22Rv1 (cell line): Measurements from ENCODE around the gene ACACB.

Source experiments
- H3K27ac ChIP-seq: fragments of 450-650 bp; 2 replicates; pipeline ENCODE4 v1.5.1; 2017
- ZFX ChIP-seq: fragments of 450-650 bp; IDR thresholded peaks from 2 replicates; pipeline ENCODE4 v1.6.1; 2017; ENCODE audit warnings: antibody characterized with exemption, borderline replicate concordance
- TF ChIP-seq, protein P1 (sequence below): fragments of 450-650 bp; IDR thresholded peaks from 2 replicates; pipeline ENCODE4 v1.5.1; 2017; ENCODE audit warnings: mild to moderate bottlenecking

ACACB gene

DNA sequence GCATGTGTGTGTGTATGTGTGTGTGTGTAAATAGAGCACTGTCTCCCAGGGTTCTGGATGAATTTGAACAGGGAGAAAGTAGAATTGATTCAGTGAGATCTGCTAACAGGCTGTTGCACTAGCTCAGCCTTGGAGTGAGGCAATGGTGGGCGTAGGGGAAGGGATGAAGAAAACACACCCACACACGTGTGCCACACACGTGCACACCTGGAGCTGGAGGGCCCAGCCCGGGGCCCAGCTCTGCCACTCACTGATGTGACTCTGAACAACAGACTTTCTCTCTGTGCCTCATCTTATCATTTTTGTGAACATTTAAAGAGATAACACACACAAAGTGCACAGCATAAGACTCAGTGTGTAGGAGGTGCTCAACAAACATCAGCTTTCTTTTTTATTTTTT, 4.2 kb downstream of the ACACB start:
- H3K27ac ChIP-seq, result no peak overlapping the region
- TF ChIP-seq, protein P1, sequence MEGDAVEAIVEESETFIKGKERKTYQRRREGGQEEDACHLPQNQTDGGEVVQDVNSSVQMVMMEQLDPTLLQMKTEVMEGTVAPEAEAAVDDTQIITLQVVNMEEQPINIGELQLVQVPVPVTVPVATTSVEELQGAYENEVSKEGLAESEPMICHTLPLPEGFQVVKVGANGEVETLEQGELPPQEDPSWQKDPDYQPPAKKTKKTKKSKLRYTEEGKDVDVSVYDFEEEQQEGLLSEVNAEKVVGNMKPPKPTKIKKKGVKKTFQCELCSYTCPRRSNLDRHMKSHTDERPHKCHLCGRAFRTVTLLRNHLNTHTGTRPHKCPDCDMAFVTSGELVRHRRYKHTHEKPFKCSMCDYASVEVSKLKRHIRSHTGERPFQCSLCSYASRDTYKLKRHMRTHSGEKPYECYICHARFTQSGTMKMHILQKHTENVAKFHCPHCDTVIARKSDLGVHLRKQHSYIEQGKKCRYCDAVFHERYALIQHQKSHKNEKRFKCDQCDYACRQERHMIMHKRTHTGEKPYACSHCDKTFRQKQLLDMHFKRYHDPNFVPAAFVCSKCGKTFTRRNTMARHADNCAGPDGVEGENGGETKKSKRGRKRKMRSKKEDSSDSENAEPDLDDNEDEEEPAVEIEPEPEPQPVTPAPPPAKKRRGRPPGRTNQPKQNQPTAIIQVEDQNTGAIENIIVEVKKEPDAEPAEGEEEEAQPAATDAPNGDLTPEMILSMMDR, result no peak

DNA sequence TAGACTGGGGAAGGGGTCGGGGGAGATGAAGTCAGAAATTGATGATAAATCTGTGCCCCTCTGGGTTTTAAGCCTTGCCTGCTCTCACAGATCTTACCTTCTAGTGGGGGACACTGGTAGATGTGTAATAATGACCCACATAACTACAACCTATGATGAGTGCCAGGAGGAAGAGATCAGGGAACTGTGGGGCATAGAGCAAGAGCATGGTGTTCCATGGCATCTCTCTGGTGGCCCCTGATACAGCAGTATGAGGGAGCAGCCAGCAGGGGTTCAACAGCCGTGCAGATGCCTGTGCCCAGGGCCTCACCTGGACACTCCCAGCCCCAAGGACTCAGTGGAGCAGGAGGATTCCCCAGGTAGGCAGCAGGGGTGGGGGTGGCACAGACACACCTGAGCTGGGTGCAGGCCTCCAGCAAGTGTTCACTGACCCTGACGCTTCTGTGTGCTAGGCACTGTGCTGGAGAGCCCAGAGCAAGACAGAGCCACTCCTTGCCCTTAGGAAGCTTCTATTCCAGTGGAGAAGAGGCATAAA, 5.0 kb downstream of the ACACB start:
- H3K27ac ChIP-seq, result no peak overlapping the region
- TF ChIP-seq, protein P1, result no peak
- no peak for TF ChIP-seq ZFX

DNA sequence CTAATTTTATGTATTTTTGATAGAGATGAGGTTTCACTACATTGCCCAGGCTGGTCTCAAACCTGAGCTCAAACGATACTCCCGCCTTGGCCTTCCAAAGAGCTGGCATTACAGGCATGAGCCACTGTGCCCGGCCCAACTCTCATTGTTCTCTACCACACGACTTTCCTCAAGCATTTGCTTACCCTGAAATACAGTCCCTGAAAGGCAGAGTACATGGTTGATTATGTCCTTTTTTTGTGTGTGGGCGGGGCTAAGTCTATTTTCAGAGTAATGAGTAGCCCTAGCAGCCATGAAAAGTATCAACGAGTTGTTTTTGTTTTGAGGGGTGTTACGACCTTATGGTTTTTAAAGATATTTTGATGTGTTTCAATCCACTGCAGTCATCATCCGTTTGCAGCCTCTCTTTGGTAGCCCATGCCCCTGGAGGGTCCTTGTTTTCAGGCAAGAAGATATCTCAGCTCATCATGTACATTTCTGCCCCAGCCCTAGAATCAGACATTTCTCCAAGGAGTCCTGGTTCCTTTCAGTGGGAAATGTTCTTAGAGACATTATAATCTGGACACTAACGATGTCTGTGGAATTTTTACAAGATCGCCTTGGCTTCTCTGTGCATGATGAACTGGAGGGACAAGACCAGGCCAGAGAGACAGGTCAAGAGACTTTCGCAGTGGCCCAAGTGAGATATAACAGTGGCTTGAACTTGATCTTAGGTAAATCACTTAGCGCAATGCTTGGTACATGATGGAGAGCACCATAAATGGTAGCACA, 8.7 kb downstream of the ACACB start:
- no peak overlapping the region for H3K27ac ChIP-seq
- TF ChIP-seq ZFX, result no peak
- TF ChIP-seq, protein P1, result no peak

DNA sequence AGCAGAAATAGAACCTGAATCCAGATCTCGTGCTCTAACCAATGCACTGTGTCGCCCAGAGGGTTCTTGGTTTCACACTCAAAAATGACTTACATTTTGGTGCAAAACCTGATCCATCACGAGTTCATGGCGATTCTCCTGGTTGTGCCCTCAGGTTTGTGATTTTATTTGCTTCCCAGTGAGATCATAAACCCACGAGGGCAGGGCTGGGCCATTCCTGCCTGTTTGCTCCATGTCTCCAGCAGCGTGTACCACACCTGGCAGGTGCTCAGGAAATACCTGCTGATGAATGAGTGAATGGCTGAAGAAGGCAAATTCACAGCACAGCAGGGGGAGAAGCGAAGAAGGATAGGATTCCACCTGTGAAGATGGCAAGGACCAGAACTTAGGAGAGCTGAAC, 9.4 kb downstream of the ACACB start:
- no peak overlapping the region for H3K27ac ChIP-seq
- TF ChIP-seq, protein P1, result no peak
- no peak for TF ChIP-seq ZFX

DNA sequence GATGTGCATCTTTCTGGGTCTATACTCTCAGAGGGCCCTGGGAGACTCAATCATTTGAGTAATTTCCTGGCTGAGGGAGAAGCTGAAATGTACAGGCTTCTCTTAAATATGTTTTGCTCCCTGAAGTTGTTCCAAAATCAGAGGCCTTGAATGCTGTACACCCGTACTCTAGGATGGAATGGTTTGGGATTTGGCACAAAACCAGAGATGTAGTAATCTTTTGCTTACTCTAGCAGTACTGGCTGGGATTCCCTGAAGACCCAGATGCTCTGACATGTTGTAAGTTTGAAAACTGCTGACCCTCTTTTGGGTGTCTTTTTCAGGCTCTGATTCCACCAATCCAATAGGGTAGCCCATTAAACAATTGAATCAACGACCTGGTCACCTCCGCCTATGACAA, 10.4 kb downstream of the ACACB start:
- H3K27ac ChIP-seq, result no peak overlapping the region

DNA sequence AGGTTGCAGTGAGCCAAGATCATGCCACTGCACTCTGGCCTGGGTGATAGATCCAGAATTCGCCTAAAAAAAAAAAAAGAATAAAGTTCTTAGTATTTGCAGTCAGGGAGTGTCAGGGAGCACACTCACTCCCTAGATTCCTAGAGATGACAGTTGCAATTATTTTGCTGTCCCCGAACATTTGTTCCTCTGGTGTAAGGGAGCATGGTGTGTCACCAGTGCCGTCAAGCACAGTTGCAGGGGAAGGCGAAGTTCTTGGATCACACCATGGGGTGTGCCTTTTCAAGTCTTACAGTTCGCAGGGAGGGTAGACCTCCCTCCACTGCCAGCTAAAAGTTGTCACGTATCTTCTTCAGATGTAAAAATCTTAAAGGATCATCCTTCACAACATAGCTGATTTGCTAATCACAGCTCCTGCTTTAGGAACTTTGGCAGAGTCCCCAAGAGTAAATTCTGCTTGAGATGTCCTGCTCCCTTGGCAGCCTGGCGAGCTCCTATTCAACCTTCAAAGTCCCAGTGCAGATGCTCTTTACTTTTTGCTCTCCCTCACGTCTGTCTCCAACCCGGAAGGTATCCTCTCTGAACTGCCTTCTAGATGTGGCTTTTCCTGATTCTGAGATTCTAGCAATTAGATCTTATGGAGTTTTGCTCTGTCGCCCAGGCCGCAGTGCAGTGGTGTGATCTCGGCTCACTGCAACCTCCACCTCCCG, 11.3 kb downstream of the ACACB start:
- H3K27ac ChIP-seq, result no peak overlapping the region
- TF ChIP-seq, protein P1, result no peak
- no peak for TF ChIP-seq ZFX

More for the DNA sequence above, 10.4 kb downstream of the ACACB start:
- no peak for TF ChIP-seq ZFX
- TF ChIP-seq, protein P1, result no peak
